Measurements from ENCODE around the gene PRKG1. TPM values are rescaled to one million over a fixed set of nuclear protein-coding genes. Genes with fewer than 3 reads are reported as not detected.

The PRKG1 gene
- total and polyA plus RNA-seq, 2 of the 8 experiments (the other 6 are each of a cell fraction or from before 2014, with no cell fraction given) = 4.2 to 15.2 TPM

- Histone ChIP-seq H2BK12ac (ENCODE audit: low read depth, low read length) (no peak overlapping the region), H3K4ac (replicated peaks; ENCODE audit: insufficient read length, low read depth, low read length) (no peak overlapping the region), H3K36me3 (ENCODE audit: control insufficient read depth in 2 of 4, insufficient read depth in 4 of 4, low read length in 3 of 4) (peaks cover 0 to 3% (median 0%) of the 10 kb centered on the region in 4 experiments; a peak in 1 of 8 replicates), H4K5ac (ENCODE audit: insufficient read length, low read depth, low read length) (no peak overlapping the region), H3K4me3 (ENCODE audit: extremely low read depth in 1 of 4, insufficient read depth in 2 of 4, low read depth in 3 of 4, low read length in 4 of 4) (no peak overlapping the region), H3K79me2 (ENCODE audit: control insufficient read depth in 1 of 2, insufficient read depth in 2 of 2, low read length in 2 of 2) (no peaks in the 10 kb centered on the region), H3K9ac (replicated peaks in 1 of 4; ENCODE audit: extremely low read depth in 1 of 4, low read depth in 3 of 4, low read length in 3 of 4) (no peak overlapping the region), H3K23ac (ENCODE audit: insufficient read length) (no peak overlapping the region), H2BK5ac (ENCODE audit: low read depth, low read length) (no peak overlapping the region), H2BK20ac (ENCODE audit: low read length) (no peak overlapping the region), H3K27me3 (replicated peaks in 1 of 4; ENCODE audit: control insufficient read depth in 3 of 4, extremely low read depth in 1 of 4, insufficient read depth in 3 of 4, low read length in 3 of 4) (no peaks in the 10 kb centered on the region), H3K56ac (replicated peaks; ENCODE audit: insufficient read length, low read depth, low read length) (no peak overlapping the region), H3K4me1 (replicated peaks in 1 of 4; ENCODE audit: control insufficient read depth in 3 of 4, insufficient read depth in 4 of 4, low read length in 3 of 4) (no peaks in the 10 kb centered on the region), H2BK15ac (ENCODE audit: low read length) (no peak overlapping the region), H3K79me1 (ENCODE audit: low read depth, low read length) (no peaks in the 10 kb centered on the region), H2BK120ac (replicated peaks; ENCODE audit: low read depth, low read length) (no peak overlapping the region), H4K20me1 (replicated peaks in 1 of 2; ENCODE audit: control insufficient read depth in 1 of 2, insufficient read depth in 2 of 2, low read length in 2 of 2) (no peaks in the 10 kb centered on the region), H3K9me3 (ENCODE audit: insufficient read depth in 2 of 2, low read depth in 1 of 2, low read length in 1 of 2) (peaks cover 0 to 5% of the 10 kb centered on the region in 2 experiments; a peak in 1 of 4 replicates), H2AFZ (ENCODE audit: low read length) (no peak overlapping the region), H4K8ac (ENCODE audit: extremely low read depth, insufficient read depth, low read length) (no peak overlapping the region), H4K91ac (replicated peaks; ENCODE audit: insufficient read length, low read length) (no peak overlapping the region), H3K23me2 (ENCODE audit: low read depth, low read length) (no peaks in the 10 kb centered on the region), H2AK5ac (ENCODE audit: low read depth, low read length) (no peak overlapping the region), H3K4me2 (ENCODE audit: insufficient read depth in 1 of 2, low read depth in 2 of 2, low read length in 2 of 2) (no peak overlapping the region), H3K18ac (ENCODE audit: extremely low read depth, low read length) (no peak overlapping the region), H3K14ac (ENCODE audit: insufficient read length) (no peak overlapping the region), H3K27ac (ENCODE audit: low read depth, low read length) (no peak overlapping the region)
- ChIA-PET POLR2A (ENCODE audit: partially characterized antibody) (no interaction called here), CTCF (ENCODE audit: partially characterized antibody) (interaction anchor here (1.9 to 2.0 kb wide), 2 partner anchors 8 to 29 kb away, joined by 5 read pairs; no protein-coding TSS in a partner anchor)
- TF ChIP-seq RNF2 (IDR thresholded peaks at IDR 0.05; ENCODE audit: borderline replicate concordance, low read depth, low read length, missing control alignments, poor library complexity, severe bottlenecking) = no peak
- TF ChIP-seq BACH1 (IDR thresholded peaks at IDR 0.05; ENCODE audit: low read length) = no peak
- TF ChIP-seq EP300 (IDR thresholded peaks at IDR 0.05; ENCODE audit: borderline replicate concordance in 1 of 2, low read depth in 2 of 2, low read length in 2 of 2) = no peak
- TF ChIP-seq RBBP5 (IDR thresholded peaks at IDR 0.05; ENCODE audit: borderline replicate concordance, low read depth, low read length) = no peak
- no peak for TF ChIP-seq SAP30 (IDR thresholded peaks at IDR 0.05; ENCODE audit: insufficient read depth, insufficient replicate concordance, low read length)
- TF ChIP-seq ASH2L (IDR thresholded peaks at IDR 0.05; ENCODE audit: low read length) = no peak
- TF ChIP-seq SUZ12 (IDR thresholded peaks at IDR 0.05; ENCODE audit: low read length) = no peak
- TF ChIP-seq MAX (IDR thresholded peaks at IDR 0.05) = no peak
- no peak for TF ChIP-seq HDAC2 (IDR thresholded peaks at IDR 0.05; ENCODE audit: borderline replicate concordance in 1 of 2, low read depth in 2 of 2, low read length in 2 of 2)
- FAIRE-seq = no peak
- DNase-seq (ENCODE audit: low read depth in 1 of 2, low spot score in 2 of 2) = no peak
- 88% methylated on average over 2 of the region's 2 CpGs; no CpG with 5 or more reads in 1 of the 2 experiments for WGBS, 2 experiments (ENCODE audit: extremely low coverage in 1 of 2, insufficient coverage in 1 of 2, insufficient read length in 1 of 2, insufficient replicate concordance in 2 of 2, low coverage in 1 of 2, low lambda C conversion rate in 2 of 2, missing lambda C conversion rate in 1 of 2)
Measured at GRCh38 chr10:51397695-51398094, 323.4 kb downstream of the PRKG1 start.

Measured in H1 (cell line).